OCI-LY7 (cell line): Measurements from ENCODE around the gene SLC27A5. TPM values are rescaled to one million over a fixed set of nuclear protein-coding genes. Genes with fewer than 3 reads are reported as not detected.

Experiments used
- BruUV-seq: library from RNA; stranded (reverse); fragments of 400-500 nt; replicated peaks from 2 replicates; lab custom pipeline; 2021; lab: Mats Ljungman, UMichigan
- CTCF ChIA-PET: fragments of 300-600 bp; sonication (Branson Sonifier 250); formaldehyde crosslinking; loops from one replicate; lab custom pipeline; 2022; ENCODE audit warnings: antibody characterized with exemption; ENCODE audit not compliant: unreplicated experiment; lab: Charles Lee
- POLR2A ChIA-PET: fragments of 300-600 bp; sonication (Branson Sonifier 250); formaldehyde crosslinking; loops from one replicate; lab custom pipeline; 2022; ENCODE audit warnings: antibody characterized with exemption; lab: Charles Lee
- DNase-seq: peaks from one replicate; pipeline ENCODE4 v3.0.0-alpha.2; 2015; ENCODE audit warnings: low spot score
- H2AFZ ChIP-seq: fragments of 200-600 bp; sonication (generic), shearing (Covaris generic); 2 replicates; pipeline ENCODE4 v1.6.1; 2014; ENCODE audit warnings: mild to moderate bottlenecking, antibody characterized with exemption, low read length, moderate library complexity
- H3K27ac ChIP-seq: fragments of 200-600 bp; sonication (generic); 2 replicates; pipeline ENCODE4 v1.5.1; 2014; ENCODE audit warnings: mixed run types, low read depth, mild to moderate bottlenecking, moderate library complexity, low read length, inconsistent platforms; ENCODE audit not compliant: poor library complexity, severe bottlenecking
- H3K36me3 ChIP-seq: fragments of 200-600 bp; sonication (generic); 2 replicates; pipeline ENCODE4 v1.6.1; 2014; ENCODE audit warnings: mild to moderate bottlenecking, antibody characterized with exemption, low read length, moderate library complexity, mixed read lengths; ENCODE audit not compliant: insufficient read depth
- H3K4me1 ChIP-seq: fragments of 200-600 bp; sonication (generic); 2 replicates; pipeline ENCODE4 v1.5.1; 2014; ENCODE audit warnings: mild to moderate bottlenecking, low read length; ENCODE audit not compliant: insufficient read depth, poor library complexity, severe bottlenecking
- H3K4me2 ChIP-seq: fragments of 200-600 bp; sonication (generic); 2 replicates; pipeline ENCODE4 v1.6.1; 2014; ENCODE audit warnings: mild to moderate bottlenecking, low read length
- H3K4me3 ChIP-seq: fragments of 200-600 bp; sonication (generic); 2 replicates; pipeline ENCODE4 v1.5.1; 2014; ENCODE audit warnings: mild to moderate bottlenecking, low read depth, low read length; ENCODE audit not compliant: poor library complexity, severe bottlenecking
- H3K79me2 ChIP-seq: fragments of 200-600 bp; sonication (generic); 2 replicates; pipeline ENCODE4 v1.6.1; 2016; ENCODE audit warnings: low read depth, mild to moderate bottlenecking, low read length, moderate library complexity, mixed read lengths; ENCODE audit not compliant: insufficient read depth
- H3K9me2 ChIP-seq: fragments of 200-600 bp; sonication (generic); 2 replicates; pipeline ENCODE4 v1.6.1; 2016; ENCODE audit warnings: mild to moderate bottlenecking, low read length, mixed read lengths; ENCODE audit not compliant: insufficient read depth
- H3K9me3 ChIP-seq: fragments of 200-600 bp; sonication (generic); 2 replicates; pipeline ENCODE4 v1.6.1; 2014; ENCODE audit warnings: mild to moderate bottlenecking, mixed run types, low read length, mixed read lengths
- H4K20me1 ChIP-seq: fragments of 200-600 bp; sonication (generic); 2 replicates; pipeline ENCODE4 v1.6.1; 2014; ENCODE audit warnings: mild to moderate bottlenecking, antibody characterized with exemption, low read length, moderate library complexity, mixed read lengths; ENCODE audit not compliant: insufficient read depth
- EZH2phosphoT487 ChIP-seq: fragments of 200-600 bp; sonication (generic); IDR thresholded peaks from 2 replicates; pipeline ENCODE4 v1.6.1; 2018; ENCODE audit warnings: low read depth, borderline replicate concordance, mild to moderate bottlenecking, mixed run types, antibody characterized with exemption, low read length, moderate library complexity, mixed read lengths
- intact Hi-C: fragments of 100-400 bp; cut with micrococcal nuclease; formaldehyde crosslinking; loops from one replicate; pipeline ENCODE4 v1.10.0; 2022; ENCODE audit not compliant: unreplicated experiment
- total RNA-seq, 2 experiments: library from RNA; depleted of rRNA in 1 of 2; stranded (reverse); fragments of >200 nt in 1 of 2; shearing (Covaris generic) in 1 of 2; gene quantifications; 2 replicates each; pipeline ENCODE4 v1.2.3, GENCODE V29; 2014 to 2022
- TF ChIP-seq, protein P1 (sequence below): fragments of 200-600 bp; sonication (generic); conservative IDR thresholded peaks from 2 replicates; pipeline ENCODE4 v1.5.1; 2014; ENCODE audit warnings: mild to moderate bottlenecking, antibody characterized with exemption, low read length, moderate library complexity, mixed read lengths

Gene SLC27A5
- total RNA-seq, 2 experiments from 2014 or later: 28.0 to 29.8 TPM

DNA sequence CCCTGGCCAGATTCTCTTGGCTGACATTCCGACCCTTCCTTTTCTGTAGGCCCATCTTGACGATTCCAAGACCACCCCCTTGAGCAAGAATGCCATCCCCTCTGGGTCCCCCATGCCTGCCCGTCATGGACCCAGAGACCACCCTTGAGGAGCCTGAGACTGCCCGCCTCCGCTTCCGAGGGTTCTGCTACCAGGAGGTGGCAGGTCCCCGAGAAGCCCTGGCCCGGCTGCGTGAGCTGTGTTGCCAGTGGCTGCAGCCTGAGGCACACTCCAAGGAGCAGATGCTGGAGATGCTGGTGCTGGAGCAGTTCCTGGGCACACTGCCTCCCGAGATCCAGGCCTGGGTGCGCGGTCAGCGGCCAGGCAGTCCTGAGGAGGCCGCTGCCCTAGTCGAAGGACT lies 34.7 kb downstream of the SLC27A5 start:
- Histone ChIP-seq H3K27ac (peak overlapping the region; percentile 77), H3K36me3 (peaks cover 16% of the 10 kb centered on the region), H3K9me3 (no peaks in the 10 kb centered on the region), H3K4me3 (peak overlapping the region; percentile 75), H4K20me1 (no peaks in the 10 kb centered on the region), H3K4me1 (peaks cover 20% of the 10 kb centered on the region), H3K9me2 (no peaks in the 10 kb centered on the region), H3K4me2 (peak overlapping the region; percentile 92), H2AFZ (no peak overlapping the region), H3K79me2 (no peaks in the 10 kb centered on the region)
- no TSS peak for BruUV-seq
- POLR2A ChIA-PET: no interaction called here
- no peak for TF ChIP-seq EZH2phosphoT487
- TF ChIP-seq, protein P1, sequence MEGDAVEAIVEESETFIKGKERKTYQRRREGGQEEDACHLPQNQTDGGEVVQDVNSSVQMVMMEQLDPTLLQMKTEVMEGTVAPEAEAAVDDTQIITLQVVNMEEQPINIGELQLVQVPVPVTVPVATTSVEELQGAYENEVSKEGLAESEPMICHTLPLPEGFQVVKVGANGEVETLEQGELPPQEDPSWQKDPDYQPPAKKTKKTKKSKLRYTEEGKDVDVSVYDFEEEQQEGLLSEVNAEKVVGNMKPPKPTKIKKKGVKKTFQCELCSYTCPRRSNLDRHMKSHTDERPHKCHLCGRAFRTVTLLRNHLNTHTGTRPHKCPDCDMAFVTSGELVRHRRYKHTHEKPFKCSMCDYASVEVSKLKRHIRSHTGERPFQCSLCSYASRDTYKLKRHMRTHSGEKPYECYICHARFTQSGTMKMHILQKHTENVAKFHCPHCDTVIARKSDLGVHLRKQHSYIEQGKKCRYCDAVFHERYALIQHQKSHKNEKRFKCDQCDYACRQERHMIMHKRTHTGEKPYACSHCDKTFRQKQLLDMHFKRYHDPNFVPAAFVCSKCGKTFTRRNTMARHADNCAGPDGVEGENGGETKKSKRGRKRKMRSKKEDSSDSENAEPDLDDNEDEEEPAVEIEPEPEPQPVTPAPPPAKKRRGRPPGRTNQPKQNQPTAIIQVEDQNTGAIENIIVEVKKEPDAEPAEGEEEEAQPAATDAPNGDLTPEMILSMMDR: no peak
- DNase-seq: no peak
- CTCF ChIA-PET: no interaction called here
- intact Hi-C loops: loop anchor here (5.0 kb wide), 1 partner anchor 130 kb away; no protein-coding TSS in a partner anchor

GRCh38 chr19:58476498-58477015 lies 35.2 kb downstream of the SLC27A5 start:
- H3K79me2 ChIP-seq: no peaks in the 10 kb centered on the region
- no peaks in the 10 kb centered on the region for H4K20me1 ChIP-seq
- intact Hi-C loops: loop anchor here (5.0 kb wide), 1 partner anchor 129 kb away; no protein-coding TSS in a partner anchor
- CTCF ChIA-PET: no interaction called here
- H3K27ac ChIP-seq: peak overlapping the region; percentile 77
- POLR2A ChIA-PET: no interaction called here
- H3K4me2 ChIP-seq: peak overlapping the region; percentile 92
- TF ChIP-seq EZH2phosphoT487: no peak
- TF ChIP-seq, protein P1: no peak
- no peaks in the 10 kb centered on the region for H3K9me3 ChIP-seq
- peaks cover 19% of the 10 kb centered on the region for H3K36me3 ChIP-seq
- no peaks in the 10 kb centered on the region for H3K9me2 ChIP-seq
- no TSS peak for BruUV-seq
- H3K4me1 ChIP-seq: peaks cover 20% of the 10 kb centered on the region
- peak overlapping the region; percentile 75 for H3K4me3 ChIP-seq
- H2AFZ ChIP-seq: peak overlapping the region; percentile 48; the same call in 1 of the 2 replicates
- DNase-seq: no peak

DNA sequence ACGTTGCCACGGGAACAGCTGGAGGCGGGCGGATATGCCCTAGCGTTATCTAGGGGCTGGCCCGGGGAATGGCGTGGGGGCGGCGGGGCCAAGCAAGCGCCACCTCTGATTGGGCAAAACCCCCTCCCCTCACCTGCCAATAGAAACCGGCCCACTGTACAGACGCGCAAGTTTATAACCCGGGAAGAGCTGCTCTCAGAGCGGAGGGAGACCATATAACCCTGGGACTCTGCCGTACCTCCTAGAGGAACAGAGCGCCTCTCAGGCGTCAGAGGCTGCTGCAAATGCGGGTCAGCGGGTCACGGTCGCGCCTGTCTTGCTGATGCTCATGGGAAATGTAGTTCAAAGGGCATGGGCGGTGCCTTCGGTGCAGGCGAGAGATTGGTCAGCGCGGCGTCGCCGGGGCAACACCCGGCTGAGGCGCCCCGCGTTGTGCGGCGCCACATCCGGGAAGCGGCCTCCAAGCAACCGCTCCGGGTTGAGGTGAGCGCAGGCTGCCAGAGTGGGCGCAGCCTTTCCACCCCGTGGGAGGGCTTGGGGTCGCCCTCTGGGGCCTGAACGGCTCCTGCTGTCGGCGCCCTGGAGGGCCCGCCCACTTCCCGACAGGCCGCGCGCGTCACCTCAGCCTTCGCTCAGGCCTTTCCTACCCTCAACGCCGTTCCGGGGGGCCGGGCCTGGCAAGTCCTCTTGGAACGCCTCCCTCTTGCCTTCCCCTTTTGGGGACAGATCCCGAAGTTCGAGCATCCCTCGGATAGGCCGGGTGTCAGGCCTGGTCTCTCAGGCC lies 35.9 kb downstream of the SLC27A5 start, which contains the start of gene ZNF446:
ZNF446 (plus strand) TSS at position 639 of the 784 bp plus-strand sequence. CDS start 867 bp downstream, outside the sequence.
- Histone ChIP-seq H3K9me3 (no peaks in the 10 kb centered on the region), H3K27ac (peak within 1 kb of the TSS; percentile 77), H2AFZ (peak within 1 kb of the TSS; percentile 48; the same call in 1 of the 2 replicates), H4K20me1 (no peaks in the 10 kb centered on the region), H3K4me3 (peak within 1 kb of the TSS; percentile 75), H3K9me2 (no peaks in the 10 kb centered on the region), H3K36me3 (peaks cover 19% of the 10 kb centered on the region), H3K4me2 (peak within 1 kb of the TSS; percentile 92), H3K4me1 (peaks cover 20% of the 10 kb centered on the region), H3K79me2 (no peaks in the 10 kb centered on the region)
- DNase-seq: peak; percentile 97
- ChIA-PET POLR2A (no interaction called here), CTCF (no interaction called here)
- intact Hi-C loops: loop anchor here (5.0 kb wide), 1 partner anchor 129 kb away; no protein-coding TSS in a partner anchor
- no TSS peak for BruUV-seq
- TF ChIP-seq, protein P1: peak; percentile 29; the same call in 1 of the 2 replicates
- no peak for TF ChIP-seq EZH2phosphoT487
